ENCODE results near the gene KRTAP10-2. TPM values are rescaled to one million over a fixed set of nuclear protein-coding genes. Genes with fewer than 3 reads are reported as not detected.

KRTAP10-2 gene
- total RNA-seq, 1 experiment from 2014 or later = not detected

DNA sequence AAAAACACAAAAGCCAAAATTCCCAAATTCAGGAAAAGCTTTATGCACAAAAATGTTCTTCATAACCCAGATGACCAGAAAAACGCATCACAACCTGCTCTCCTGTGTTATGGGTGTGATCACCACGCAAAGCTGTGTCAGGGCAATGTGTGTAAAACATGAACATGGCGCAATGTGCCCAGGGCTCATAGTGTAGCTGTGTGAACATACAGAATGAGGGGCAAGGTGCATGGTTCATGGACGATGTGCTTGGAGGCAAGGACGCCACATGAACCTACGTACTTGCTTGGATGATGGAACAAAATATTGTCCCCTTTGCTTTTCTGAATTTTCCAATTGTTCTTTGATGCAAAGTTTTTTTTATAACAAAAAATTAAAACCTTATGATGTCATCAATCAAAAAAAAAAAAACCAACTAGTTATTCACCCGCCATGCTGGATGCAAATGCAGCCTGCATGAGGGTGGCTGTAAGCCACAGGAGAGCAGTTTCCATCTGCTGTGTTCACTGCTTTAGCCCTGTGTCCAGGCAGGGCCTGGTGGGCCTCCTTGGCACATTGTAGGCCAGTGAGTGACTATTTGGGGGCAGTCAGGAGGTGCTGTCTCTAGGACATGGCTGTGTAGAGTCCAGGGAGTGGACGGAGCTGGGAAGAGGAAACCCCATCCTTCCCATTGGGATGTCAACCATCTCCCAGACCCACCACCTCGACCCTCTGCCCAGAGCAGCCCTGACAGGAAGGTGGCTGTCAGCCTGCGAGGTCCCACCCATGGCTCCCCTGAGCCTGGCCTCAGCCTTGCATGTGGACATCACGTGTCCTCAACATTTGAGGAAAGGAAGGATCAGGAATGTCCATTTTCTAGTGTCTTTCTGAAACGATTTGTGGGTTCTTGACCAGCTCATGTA lies 25.0 kb downstream of the KRTAP10-2 start:
- no peak for DNase-seq (ENCODE audit: low read depth)

GRCh38 chr21:44525391-44526095 lies 25.8 kb downstream of the KRTAP10-2 start:
- no peak for DNase-seq (ENCODE audit: low read depth)

GRCh38 chr21:44524414-44525371 lies 26.6 kb downstream of the KRTAP10-2 start:
- no peak for DNase-seq (ENCODE audit: low read depth)

DNA sequence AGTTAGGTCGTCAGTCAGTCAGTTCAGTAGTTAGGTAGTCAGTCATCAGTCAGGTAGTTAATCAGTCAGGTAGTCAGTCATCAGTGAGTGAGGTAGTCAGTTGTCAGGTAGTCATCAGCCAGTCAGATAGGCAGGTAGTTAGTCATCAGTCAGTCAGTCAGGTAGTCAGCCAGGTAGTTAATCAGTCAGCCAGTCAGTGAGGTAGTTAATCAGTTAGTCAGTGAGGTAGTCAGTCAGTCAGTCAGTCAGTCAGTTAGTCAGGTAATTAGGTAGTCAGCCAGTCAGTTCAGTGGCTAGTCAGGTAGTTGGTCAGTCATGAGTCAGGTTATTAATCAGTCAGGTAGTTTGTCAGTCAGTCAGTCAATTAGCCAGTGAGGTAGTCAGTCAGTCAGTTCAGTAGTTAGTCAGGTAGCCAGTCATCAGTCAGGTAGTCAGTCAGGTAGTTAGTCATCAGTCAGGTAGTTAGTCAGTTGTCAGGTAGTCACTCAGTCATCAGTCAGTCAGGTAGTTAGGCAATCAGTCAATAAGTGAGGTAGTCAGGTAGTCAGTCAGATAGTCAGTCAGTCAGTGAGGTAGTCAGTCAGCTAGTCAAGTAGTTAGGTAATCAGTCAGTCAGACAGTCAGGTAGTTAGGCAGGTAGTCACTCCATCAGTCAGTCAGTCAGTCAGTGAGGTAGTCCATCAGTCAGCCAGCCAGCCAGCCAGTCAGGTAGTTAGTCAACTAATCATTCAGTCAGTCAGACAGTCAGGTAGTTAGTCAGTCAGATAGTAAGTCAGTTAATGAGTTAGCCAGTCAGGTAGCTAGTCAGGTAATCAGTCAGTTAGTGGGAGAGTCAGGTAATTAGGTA lies 27.5 kb downstream of the KRTAP10-2 start:
- DNase-seq (ENCODE audit: low read depth) = no peak

DNA sequence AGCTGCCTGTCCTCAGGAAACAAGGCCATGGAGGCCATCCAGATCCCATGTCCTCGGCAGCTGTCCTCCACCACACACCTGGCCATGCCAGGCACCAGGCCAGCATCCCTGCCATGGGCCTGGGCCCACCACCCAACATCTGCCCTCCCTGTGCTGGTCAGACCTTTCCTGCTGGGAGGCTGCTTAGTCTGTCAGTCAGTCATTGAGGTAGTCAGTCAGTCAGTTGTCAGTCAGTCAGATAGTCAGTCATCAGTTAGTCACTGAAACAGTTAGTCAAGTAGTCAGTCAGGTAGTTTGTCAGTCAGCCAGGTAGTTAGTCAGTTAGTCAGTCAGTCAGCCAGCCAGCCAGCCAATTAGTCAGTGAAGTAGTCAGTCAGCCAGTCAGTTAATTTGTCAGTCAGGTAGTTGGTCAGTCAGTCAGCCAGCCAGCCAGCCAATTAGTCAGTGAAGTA lies 28.5 kb downstream of the KRTAP10-2 start:
- DNase-seq (ENCODE audit: low read depth) = no peak

DNA sequence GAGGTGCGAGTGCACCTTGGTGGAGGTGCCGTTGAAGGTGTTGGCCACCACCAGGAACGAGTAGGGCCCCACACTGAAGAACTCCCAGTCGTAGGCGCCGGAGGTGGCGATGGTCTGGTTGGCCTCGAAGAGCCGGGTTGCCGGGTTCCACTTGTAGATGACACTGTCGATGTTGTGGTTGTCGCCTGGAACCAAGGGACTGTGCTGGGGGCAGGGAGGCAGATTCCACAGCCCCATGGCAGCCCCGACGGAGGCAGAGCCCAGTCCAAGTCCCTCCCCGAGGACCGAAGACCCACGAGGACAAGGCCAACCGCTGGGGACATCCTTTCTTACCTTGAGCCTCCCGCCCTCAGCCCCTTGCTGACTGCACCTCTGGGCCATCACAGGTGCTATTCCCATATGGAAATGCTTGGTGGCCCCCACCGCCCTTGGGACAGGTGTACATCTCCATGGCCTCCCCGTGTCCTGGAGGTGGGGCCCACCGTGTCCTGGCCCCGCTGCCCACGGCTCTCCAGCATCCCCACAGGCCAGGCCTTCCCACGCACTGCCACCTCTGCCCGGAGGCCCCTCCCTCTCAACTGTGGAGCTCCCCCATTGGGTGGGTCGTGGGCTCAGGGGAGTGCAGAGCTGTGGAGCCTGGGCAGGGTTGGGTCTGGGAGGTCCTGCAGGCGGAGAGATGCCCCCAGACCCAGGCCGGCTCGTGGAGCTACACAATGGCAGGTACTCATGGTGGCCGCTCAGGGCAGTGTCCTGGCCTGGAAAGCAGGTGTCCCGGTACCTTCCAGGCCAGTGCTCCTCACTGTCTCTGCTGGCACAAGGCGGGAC lies 29.2 kb downstream of the KRTAP10-2 start:
- DNase-seq (ENCODE audit: low read depth) = no peak

DNA sequence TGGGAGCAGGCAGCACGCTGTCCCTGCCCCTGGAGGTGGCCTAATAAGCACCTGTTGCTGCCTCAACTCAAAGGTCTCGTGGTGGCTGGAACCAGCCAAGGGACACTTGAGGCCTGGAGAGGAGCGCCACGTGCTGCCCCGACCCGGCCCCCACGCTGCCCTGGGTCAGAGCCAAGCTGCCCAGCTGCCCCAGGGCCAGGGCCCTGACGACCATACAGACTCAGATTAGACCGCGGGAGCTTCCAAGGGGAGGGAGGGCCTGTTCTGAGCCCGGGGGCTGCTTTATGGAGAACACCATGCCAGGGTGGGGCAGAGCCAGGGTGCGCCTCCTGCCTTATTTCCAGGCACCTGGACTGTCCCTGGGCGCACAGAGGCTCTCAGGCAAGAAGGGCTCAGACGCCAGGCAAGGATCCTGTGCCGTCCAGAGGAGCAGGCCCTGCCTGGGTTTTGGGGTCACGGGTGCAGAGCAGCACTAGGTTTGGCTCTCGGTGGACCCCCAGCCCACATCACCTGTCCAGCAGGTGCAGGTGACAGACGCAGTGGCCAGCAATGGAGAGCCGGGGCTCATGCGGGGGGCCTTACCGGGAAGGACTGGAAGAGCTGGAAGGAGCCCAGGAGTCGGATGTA lies 29.9 kb downstream of the KRTAP10-2 start:
- no peak for DNase-seq (ENCODE audit: low read depth)

- DNase-seq (ENCODE audit: low read depth) = no peak
Measured at GRCh38 chr21:44520326-44521300, 30.7 kb downstream of the KRTAP10-2 start.

- DNase-seq (ENCODE audit: low read depth) = no peak
Measured at GRCh38 chr21:44519346-44520325, 31.7 kb downstream of the KRTAP10-2 start.

DNA sequence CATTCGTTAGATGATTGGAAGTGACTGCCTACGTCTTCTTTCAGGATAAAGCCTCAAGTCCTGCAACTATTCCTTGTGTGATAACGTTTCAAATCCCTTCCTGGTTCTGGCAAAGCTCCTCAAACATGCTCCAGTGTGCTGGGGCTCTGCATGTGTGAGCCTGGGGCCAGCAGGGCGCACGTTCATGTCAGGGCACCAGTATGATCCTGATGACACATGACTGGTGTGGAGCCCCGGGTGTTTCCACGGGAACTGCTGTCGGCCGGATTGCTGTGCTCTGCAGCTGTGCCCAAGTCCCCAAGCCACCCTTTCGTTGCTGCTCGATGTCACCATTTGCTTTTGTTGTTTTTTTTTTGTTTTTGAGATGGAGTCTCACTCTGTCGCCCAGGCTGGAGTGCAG lies 32.6 kb downstream of the KRTAP10-2 start:
- DNase-seq (ENCODE audit: low read depth) = no peak

- no peak for DNase-seq (ENCODE audit: low read depth)
Measured at GRCh38 chr21:44517175-44517899, 34.0 kb downstream of the KRTAP10-2 start.

GRCh38 chr21:44516828-44517174 lies 34.5 kb downstream of the KRTAP10-2 start:
- no peak for DNase-seq (ENCODE audit: low read depth)

- DNase-seq (ENCODE audit: low read depth) = no peak
Measured at GRCh38 chr21:44516342-44516741, 35.0 kb downstream of the KRTAP10-2 start.

DNA sequence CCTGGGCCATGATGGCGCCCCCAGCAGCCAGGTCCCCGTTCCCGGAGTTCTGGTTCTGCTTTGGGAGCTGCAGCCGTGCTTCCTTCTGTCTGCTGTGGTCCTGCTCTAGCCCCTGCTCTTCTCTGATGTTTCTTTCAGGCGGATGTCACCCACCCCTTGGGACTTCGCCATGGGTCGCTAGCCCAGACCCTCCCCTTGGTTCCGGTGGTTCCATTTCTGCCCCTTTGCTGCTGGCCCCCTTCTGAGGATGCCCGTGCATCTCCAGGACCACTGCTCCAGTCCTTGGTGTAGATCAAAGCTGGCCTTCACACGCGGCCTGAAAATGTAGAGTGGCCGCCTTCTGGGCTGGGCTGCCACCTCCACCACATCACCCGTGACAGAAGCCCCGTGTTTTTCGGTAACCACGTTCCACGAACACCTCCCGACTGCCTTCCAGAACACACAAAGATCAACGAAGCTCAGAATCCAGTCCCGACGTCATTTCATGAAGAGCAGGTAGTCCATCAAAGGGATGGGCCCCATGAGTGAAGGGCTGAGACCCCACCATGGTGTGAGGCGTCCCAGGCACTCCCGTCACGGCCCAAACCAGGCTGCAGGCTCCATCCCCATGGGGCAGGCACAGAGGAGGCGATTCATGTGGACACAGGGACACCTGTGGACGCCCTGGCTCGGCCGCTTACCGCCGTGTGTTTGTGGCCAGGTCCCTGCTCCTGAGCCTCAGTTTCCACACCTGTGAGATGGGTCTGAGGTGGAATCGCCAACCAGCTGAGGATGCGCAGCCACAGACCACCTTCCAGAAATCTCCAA lies 35.7 kb downstream of the KRTAP10-2 start:
- DNase-seq (ENCODE audit: low read depth) = no peak

DNA sequence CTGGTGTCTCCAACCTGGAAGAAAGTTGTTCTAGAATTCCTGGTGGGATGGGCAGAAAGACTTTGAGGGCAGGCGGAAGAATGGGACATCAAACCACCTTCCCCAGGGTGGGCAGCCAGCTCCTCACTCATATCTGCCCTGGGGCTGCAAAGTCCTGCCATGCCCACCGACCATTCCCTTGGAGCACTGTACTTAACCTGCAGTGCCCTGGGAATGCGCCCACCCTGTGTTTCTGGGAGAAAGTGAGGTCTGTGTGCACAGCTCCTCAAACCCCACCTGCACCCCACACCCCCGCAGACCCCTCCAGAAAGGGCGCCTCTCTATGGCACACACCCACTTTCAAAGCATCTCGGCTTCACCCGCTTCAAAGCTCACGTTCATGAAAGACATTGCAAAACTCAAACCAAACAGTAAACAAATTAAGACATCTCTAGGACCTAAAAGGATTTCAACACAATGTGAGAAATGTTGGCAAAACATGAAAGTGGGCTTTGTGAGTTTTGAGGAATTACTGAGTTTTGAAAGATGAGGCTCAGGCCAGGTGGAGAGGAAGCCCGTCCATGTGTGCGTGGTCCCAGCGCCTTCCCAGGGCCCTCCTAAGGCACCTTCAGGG lies 36.5 kb downstream of the KRTAP10-2 start:
- no peak for DNase-seq (ENCODE audit: low read depth)
